Astrocyte of the spinal cord (primary cell): ENCODE results near the gene PLD1.
A peak's percentile ranks its signal among the peaks of the same experiment; 100 is the strongest.

ENCODE experiments used
- DNase-seq: peaks from one replicate; pipeline ENCODE4 v3.0.0; 2011; ENCODE audit warnings: low read depth, low spot score
- H3K4me3 ChIP-seq: 2 replicates; pipeline ENCODE4 v1.5.1; 2011; ENCODE audit warnings: low read depth, mild to moderate bottlenecking, low read length, moderate library complexity
- in situ Hi-C: cut with HindIII; loops from 2 replicates; pipeline ENCODE4 v1.10.0; 2017; ENCODE audit warnings: low sequenced_read_pairs
- TF ChIP-seq, protein P1 (sequence below): IDR thresholded peaks from 2 replicates; pipeline ENCODE4 v1.5.1; 2012; ENCODE audit warnings: low read depth, mild to moderate bottlenecking, low read length, inconsistent platforms

The PLD1 gene

DNA sequence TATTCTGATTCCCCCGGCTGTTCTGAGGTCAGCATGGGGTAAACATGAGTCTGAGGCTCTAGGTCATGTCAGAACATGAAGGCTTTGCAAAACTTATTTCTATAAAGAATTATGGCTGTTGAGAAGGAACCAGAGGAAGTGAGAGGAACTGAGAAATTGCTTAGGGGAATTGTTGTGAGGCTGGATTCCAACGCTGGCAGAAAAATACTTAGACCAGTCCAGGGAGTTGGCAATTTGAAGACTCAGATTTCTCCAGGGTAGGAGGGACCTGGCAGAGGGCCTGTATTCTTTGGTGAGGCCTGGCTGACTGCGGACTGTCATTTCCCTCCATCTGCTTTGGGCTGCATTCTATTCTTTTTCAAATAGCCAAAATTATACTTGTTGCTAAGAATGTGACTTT is 155.5 kb downstream of the PLD1 start:
- no peak overlapping the region for H3K4me3 ChIP-seq
- DNase-seq = peak; percentile 67
- in situ Hi-C loops = no loop called here
- TF ChIP-seq, protein P1, sequence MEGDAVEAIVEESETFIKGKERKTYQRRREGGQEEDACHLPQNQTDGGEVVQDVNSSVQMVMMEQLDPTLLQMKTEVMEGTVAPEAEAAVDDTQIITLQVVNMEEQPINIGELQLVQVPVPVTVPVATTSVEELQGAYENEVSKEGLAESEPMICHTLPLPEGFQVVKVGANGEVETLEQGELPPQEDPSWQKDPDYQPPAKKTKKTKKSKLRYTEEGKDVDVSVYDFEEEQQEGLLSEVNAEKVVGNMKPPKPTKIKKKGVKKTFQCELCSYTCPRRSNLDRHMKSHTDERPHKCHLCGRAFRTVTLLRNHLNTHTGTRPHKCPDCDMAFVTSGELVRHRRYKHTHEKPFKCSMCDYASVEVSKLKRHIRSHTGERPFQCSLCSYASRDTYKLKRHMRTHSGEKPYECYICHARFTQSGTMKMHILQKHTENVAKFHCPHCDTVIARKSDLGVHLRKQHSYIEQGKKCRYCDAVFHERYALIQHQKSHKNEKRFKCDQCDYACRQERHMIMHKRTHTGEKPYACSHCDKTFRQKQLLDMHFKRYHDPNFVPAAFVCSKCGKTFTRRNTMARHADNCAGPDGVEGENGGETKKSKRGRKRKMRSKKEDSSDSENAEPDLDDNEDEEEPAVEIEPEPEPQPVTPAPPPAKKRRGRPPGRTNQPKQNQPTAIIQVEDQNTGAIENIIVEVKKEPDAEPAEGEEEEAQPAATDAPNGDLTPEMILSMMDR = no peak

DNA sequence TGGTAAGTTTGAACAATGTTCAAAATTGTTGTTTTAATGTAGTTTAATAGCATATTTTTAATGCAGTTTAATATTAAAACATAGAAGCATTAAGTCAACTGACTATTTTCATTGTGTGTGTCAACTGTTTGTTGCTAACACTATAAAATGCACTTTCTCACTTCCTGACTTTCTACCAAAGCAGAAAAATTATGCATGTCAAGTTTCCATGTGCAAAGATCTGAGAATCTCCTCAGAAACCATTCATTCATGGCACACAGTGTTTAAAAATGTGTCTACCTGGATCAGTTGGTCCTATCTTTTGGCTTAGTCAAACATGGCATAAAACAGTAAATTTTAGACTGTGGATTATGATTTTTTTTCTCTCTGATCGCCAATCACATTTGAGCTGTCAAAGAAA is 156.0 kb downstream of the PLD1 start:
- TF ChIP-seq, protein P1 = no peak
- no peak overlapping the region for H3K4me3 ChIP-seq
- in situ Hi-C loops = no loop called here
- DNase-seq = no peak

DNA sequence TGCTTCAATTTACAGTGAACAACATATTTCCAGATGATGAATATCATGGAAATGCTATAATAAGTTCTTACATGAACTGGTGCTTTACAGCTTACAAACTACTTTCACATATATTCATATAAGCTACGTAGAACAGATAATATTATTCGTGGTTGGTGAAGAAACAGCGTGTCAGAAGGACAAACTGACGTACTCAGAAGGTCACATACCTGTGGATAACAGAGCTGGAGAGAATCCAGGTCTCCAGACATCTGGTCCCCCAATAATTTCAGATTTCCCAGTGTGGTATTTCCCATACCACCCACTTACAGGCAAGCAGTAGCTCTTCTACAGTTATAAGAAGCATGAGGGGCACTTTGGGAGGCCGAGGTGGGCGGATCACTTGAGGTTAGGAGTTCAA is 156.6 kb downstream of the PLD1 start:
- TF ChIP-seq, protein P1 = no peak
- DNase-seq = peak; percentile 5
- in situ Hi-C loops = no loop called here
- no peak overlapping the region for H3K4me3 ChIP-seq

DNA sequence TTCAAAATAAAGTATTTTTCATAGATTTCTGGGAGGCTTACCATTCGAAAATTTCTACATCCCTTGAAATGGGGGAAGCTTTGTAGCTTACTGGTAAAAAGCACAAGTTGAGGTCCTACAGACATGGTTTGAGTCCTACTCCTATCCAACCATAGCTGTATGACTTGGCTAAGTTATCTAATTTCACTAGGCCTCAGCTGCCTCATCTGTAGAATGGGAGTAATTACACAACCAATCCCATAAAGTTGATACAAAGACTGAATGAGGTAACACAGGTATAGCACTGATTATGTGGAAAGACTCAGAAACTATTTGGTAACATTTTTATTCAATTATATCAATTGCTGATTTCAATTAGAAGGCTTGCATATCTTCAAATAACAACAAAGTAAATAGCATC is 157.4 kb downstream of the PLD1 start:
- in situ Hi-C loops = no loop called here
- no peak overlapping the region for H3K4me3 ChIP-seq
- TF ChIP-seq, protein P1 = no peak
- no peak for DNase-seq

DNA sequence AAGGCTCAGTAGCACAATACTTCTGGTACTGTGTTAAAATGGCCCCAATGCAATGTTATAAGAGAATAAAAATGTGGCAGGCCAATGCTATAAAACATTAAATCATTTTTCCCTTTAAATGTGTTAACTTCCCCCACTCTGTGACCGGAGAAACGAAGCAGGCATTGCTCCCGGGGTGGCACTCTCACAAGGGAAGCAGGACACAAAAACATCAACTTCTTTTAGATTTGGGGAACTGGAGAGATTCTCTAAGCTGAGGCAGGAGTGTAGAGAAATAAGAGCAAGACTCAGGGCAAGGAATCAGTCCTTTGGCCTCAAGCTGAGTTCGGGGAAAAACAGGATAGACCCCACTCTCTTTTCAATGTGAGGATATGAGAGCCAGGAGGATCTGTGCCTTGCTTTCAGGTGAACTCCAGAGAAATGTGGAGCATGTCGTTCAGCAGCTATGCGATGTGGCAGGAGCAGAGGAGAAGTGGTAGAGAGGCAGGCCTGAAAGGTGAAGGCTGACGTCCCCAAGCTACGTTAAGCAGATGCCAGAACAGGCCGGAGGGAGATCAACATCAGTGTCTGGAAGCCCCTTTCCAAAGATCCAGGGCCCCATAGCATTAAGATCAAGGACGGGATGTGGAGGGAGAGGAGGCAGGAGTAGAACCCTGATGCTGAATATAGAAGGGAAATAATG is 160.2 kb downstream of the PLD1 start:
- in situ Hi-C loops = no loop called here

DNA sequence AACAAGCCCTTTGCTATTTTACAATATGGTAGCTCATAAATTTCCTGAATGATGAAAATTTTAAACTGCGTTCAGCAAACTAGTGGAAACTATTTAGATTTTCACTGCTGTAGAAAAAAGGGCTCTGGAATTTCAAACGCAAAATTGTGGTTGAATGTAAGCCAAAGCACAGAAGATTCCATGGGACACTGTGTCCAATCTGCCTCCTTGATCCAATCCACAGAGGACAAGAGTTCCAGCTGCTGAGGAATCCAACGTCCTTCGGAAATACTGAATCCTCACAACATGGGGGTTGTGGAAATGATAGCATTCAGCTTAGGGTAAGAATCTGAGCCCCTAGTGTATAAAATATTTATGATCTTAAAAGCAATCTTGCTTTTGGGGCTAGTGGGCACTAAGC is 161.0 kb downstream of the PLD1 start:
- no peak for DNase-seq
- no peak overlapping the region for H3K4me3 ChIP-seq
- in situ Hi-C loops = no loop called here
- TF ChIP-seq, protein P1 = no peak

More for the DNA sequence above, 160.2 kb downstream of the PLD1 start:
- TF ChIP-seq, protein P1 = no peak
- H3K4me3 ChIP-seq = no peak overlapping the region
- no peak for DNase-seq
